Activated CD4-positive, alpha-beta T cell treated with anti-CD3 and anti-CD28 coated beads, Interleukin-2, Interleukin-6, amounts not matched to agents 100 ng/mL and 50 ng/mL, durations not matched to agents 16 hours and 8 hours (primary cell): ENCODE measurements around the gene TUBB4A.
"Not testable (repeated sequence)": the region's sequence is repeated elsewhere in the genome, so short reads cannot be mapped to it uniquely, and the experiment has no call there.

Experiments
- DNase-seq: peaks from one replicate; pipeline ENCODE4 v3.0.0-alpha.2; 2020

Gene TUBB4A

GRCh38 chr19:6522712-6523111, 20.6 kb upstream of the TUBB4A start:
- no peak for DNase-seq

- peak; percentile 59 for DNase-seq
Observed at GRCh38 chr19:6521718-6522646, 19.9 kb upstream of the TUBB4A start.

GRCh38 chr19:6519289-6519688, 17.2 kb upstream of the TUBB4A start:
- DNase-seq = peak; percentile 68

- DNase-seq = peak; percentile 71
Observed at GRCh38 chr19:6518145-6518911, 16.2 kb upstream of the TUBB4A start.

DNA sequence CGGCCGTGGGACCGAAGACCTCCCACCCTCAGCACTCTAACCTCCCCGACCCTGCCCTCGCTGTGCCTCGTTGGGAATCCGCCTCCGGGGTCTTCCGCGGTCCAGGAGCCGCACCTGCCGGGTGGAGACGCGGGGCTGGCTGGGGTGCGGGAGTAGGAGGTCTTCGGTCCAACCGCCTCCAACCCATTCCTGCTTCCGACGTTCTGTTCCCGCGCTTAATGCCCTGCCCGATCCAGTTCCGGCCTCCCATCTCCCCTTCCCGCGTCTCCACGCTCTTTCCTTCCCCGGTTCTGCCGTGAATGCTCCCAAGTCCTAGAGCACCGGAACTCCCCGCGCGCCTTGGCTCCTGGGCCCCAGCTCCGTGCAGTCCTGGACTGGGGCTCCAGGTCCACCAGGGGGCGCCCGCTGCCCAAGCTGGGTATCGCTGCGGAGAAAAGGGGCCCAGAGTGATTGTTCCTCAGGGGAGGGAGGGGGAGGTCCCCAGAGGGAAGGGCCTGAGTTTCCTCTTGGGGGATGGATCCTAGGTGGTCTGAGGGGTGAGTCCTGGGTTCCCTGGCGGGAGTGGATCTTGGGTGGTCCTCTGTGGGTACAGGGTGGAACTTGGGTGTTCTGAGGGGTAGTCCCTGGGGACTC, 14.7 kb upstream of the TUBB4A start:
- peak; percentile 96 for DNase-seq

- peak; percentile 91 for DNase-seq
Observed at GRCh38 chr19:6516018-6516658, 14.0 kb upstream of the TUBB4A start.

DNA sequence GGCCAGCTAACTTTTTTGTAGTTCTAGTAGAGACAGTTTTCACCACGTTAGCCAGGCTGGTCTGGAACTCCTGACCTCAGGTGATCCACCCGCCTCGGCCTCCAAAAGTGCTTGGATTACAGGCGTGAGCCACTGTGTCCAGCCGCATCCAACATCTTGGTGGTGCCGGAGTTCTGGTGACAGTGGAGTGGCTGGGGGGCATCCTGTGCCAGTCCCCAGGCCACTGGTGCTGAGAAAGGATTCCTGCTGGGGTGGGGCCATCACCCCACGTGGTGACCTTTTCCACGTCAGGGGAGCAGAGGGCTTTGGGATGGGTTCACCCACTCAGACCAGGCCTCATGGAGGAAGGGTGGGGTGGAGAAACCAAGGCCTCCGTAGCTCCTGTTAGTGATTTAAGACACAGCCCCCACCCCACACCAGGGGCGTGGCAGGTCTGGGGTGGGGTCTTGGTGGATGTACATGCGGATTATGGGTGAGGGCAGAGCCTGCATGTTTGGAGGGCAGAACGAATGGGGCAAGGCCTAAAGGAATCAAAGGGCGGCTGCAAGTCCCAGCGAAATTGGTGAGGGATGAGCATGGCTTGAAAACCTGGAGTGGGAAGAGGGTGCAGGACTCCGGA, 12.9 kb upstream of the TUBB4A start:
- no peak for DNase-seq

DNA sequence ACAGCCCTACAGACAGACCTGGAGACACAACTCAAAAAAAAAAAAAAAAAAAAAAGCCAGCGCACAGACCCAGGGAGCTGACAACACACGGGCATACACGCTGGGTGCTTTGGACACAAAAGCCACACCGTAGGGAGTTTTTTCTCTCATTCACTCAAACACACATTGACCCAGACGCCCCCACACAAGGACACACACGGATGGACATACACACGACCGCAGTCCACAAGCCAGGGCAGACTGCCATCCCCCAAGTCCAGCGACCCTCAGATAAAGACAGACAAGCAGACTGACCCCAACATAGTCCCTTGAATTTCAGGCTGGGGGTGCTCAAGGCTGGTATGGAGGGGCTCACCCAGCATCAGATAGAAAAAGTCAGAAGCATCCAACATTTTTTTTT, 12.0 kb upstream of the TUBB4A start:
- DNase-seq = no peak

- DNase-seq = no peak
Observed at GRCh38 chr19:6510618-6511017, 8.5 kb upstream of the TUBB4A start.

GRCh38 chr19:6509118-6509971, 7.2 kb upstream of the TUBB4A start:
- DNase-seq = no peak

DNA sequence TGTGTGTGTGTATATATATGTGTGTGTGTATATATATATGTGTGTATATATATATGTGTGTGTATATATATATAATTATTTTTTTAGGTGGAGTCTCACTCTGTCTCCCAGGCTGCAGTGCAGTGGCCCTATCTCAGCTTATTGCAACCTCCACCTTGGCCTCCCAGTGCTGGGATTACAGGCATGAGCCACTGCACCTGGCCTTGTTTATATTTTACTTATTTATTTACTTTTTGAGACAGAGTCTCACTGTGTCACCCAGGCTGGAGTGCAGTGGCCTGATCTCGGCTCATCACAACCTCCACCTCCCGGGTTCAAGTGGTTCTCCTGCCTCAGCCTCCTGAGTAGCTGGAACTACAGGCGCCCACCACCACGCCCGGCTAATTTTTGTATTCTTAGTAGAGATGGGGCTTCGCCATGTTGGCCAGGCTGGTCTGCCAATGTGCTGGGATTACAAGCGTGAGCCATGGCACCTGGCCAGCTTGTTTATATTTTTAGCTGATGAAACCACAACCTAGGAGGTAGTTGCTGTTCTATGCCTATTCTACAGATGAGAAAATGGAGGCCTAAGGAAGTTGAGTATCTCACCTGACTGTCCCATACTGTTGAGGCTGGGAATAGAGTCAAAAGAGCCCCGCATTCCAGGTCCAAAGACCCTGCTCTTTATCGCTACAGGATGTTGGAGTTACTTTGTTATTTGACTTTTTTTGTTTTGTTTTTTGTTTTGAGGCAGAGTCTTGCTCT, 6.1 kb upstream of the TUBB4A start:
- DNase-seq = not testable (repeated sequence)

DNA sequence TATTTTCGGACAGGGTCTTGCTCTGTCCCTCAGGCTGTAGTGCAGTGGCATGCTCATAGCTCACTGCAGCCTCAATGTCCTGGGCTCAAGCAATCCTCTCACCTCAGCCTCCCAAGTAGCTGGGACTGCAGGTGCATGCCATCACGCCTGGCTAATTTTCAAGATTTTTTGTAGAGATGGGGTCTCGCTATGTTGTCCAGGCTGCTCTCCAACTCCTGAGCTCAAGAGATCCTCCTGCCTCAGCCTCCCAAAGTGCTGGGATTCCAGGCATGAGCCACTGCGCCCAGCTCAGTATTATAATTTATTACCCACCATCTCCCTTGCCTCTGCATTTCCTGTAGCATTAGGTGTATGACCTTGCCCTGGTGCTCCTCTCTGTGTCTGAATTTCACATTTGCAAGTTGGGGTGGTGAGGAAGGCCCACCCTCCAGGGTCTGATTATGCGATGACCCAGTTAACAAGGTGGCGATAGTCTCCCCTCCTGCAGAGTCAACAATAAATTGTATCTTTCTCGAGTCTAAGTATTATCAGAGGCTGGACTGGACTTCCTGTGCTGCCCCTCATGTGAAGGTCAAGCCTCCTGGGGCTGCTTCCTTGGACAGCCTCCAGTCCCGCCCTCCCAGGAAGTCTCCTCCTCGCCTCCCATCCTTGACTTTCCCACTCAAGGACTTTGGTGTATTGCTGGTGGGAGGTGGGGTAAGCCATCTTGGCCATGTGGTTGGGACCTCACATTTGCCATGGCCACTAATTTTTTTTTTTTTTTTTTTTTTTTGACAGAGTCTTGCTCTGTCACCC, 1.5 kb upstream of the TUBB4A start:
- no peak for DNase-seq

DNA sequence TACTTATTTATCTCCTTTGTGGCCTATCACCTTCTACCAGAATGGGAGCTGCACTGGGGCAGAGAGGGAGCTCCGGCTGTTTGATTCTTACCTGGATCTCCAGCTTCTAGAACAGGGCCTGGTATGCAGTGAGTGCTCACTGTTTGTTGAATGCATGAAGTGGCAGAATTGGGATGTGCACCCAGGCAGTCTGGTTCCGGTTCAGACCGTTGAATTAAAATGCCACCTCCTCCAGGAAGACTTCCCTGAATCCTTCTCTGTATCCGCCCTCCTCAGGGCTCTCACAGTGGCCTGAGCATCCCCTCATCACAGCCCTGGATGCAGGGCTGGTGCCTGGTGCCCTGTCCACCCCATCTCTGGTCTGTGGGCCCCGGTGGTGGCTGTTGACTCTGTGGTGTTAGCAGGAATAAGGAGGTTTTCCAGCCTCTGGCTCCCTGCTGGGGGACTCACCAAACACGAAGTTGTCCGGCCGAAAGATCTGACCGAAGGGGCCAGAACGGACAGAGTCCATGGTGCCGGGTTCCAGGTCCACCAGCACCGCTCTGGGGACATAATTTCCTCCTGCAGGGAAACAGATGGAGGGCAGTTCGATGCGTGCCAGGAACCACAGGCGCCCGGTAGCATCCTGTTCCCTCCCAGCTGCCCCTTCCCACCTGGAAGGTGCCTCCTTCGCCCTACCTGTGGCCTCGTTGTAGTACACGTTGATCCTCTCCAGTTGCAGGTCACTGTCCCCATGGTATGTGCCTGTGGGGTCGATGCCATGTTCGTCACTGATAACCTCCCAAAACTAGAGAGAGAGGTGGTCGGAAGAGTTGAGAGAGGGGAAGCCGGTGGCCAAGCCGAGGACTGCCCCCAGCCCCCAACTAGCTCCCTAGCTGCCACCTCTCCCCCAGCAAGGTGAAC, 1.0 kb downstream of the TUBB4A start:
- DNase-seq = no peak

DNA sequence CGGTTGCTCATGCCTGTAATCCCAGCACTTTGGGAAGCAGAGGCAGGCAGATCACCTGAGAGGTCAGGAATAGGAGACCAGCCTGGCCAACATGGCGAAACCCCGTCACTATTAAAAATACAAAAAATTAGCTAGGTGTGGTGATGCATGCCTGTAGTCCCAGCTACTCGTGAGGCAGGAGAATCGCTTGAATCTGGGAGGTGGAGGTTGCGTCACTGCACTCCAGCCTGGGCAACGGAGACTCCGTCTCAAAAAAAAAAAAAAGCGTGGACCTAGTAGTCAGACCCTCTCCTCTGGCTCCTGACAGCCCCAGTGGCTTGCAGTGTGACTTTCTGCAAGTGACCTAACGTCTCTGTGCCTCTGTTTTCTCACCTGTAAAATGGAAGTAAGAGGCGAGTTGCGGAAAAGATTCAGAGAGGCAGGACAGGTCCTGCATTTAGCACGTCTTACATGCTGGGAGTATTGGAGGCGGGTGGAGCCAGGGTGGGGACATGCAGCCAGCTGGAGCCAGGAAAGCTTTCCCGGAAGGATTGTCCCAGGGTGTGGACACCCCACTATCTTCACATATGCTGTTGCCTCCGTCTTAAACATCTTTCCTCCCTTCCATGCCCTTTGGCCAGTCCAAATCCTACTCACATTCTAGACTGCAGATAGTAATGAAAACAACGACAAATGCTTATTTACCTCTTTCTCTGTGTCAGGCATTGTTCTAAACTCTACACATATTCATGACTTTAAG, 2.9 kb downstream of the TUBB4A start:
- DNase-seq = no peak

DNA sequence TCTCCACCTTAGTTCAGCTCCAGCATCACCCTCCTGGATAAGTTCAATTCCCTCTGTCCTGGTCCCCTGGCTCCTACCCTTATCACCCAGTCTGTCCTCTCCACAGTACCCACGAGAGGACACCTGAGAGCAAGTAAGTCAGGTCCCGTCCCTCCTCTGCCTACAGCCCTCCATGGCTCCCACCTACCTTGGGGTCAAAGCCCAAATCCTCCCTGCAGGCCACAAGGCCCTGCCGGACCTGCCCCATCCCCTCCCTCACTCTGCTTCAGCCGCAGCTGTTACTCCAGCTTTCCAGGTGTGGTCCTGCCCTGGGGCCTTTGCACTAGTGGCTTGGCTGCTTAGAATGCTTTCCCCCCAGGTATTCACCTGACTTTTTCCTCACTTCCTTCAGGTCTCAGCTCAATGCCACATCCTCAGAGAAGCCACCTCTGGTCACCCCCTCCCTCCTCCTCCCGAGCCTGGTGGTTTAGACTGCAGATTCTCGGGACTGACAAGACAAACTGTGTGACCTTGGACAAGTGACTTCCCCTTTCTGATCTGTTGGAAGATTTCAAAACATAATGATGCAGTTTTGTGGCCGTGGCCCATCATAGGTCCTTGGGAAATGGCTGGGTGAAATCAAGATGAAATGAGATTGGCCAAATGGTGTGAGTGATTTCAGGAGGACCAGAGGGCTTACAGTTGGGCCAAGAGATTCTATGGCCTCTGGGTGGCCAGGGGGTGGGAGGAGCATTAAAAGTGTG, 3.6 kb downstream of the TUBB4A start:
- no peak for DNase-seq

DNA sequence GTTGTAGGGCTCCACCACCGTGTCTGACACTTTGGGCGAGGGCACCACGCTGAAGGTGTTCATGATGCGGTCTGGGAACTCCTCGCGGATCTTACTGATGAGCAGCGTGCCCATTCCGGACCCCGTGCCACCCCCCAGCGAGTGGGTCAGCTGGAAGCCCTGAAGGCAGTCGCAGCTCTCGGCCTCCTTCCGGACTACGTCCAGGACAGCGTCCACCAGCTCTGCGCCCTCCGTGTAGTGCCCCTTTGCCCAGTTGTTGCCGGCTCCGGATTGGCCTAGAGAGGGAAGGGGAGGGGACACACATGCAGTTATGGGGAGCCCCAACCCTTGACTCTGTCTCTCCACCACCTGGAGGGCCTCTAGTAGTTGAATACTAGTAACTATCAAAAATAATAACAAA, 6.2 kb downstream of the TUBB4A start:
- no peak for DNase-seq

- DNase-seq = no peak
Observed at GRCh38 chr19:6494438-6495036, 7.6 kb downstream of the TUBB4A start.
